ENCODE results near the gene RERE. TPM values are rescaled to one million over a fixed set of nuclear protein-coding genes. Genes with fewer than 3 reads are reported as not detected.

Gene RERE
- total RNA-seq, 1 donor from 2014 or later = 252 TPM

DNA sequence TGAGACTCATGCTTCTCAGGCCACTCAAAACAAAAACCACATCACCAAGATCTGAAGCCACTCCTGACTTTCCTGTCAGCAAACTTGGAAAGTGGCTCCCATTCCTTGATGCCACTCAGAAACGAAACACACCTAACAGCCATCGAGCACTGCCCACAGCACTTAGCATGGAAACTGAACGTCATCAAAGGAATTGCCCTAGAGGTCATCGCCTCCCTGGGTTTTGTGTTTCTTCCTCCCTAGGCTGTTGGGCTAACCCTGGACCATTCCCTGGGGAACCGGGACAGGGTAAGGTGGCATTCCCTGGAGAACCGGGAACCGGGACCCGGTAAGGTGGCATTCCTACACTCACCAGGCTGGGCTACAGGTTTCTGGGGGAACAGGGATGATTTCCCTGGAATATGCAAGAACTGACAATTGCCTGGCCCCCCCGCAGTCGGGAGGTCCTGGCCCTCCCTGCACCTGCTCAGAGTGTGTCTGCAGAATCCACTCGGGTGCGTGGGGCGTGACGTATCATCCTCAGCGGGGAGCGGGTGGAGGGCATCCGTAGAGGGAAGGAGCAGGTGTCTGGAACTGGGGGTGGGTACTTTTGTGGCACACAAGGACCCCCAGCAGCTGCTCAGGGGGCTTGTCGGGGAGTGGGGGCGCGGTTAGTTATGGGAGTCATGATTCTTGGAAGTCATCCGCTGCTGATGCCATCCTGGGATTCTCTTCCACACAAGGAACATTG lies 469.2 kb downstream of the RERE start:
- Mint-ChIP-seq H3K4me1 (ENCODE audit: low read depth, unreplicated experiment) (peaks cover 21% of the 10 kb centered on the region), H3K9me3 (ENCODE audit: unreplicated experiment) (peaks cover 28% of the 10 kb centered on the region), H3K4me3 (ENCODE audit: unreplicated experiment) (no peak overlapping the region), H3K27ac (ENCODE audit: unreplicated experiment) (peak overlapping the region; percentile 34), H3K36me3 (ENCODE audit: unreplicated experiment) (peaks cover 7% of the 10 kb centered on the region), H3K27me3 (ENCODE audit: unreplicated experiment) (peaks cover 34% of the 10 kb centered on the region)
- TF ChIP-seq, protein P1, sequence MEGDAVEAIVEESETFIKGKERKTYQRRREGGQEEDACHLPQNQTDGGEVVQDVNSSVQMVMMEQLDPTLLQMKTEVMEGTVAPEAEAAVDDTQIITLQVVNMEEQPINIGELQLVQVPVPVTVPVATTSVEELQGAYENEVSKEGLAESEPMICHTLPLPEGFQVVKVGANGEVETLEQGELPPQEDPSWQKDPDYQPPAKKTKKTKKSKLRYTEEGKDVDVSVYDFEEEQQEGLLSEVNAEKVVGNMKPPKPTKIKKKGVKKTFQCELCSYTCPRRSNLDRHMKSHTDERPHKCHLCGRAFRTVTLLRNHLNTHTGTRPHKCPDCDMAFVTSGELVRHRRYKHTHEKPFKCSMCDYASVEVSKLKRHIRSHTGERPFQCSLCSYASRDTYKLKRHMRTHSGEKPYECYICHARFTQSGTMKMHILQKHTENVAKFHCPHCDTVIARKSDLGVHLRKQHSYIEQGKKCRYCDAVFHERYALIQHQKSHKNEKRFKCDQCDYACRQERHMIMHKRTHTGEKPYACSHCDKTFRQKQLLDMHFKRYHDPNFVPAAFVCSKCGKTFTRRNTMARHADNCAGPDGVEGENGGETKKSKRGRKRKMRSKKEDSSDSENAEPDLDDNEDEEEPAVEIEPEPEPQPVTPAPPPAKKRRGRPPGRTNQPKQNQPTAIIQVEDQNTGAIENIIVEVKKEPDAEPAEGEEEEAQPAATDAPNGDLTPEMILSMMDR (IDR thresholded peaks at IDR 0.05; ENCODE audit: partially characterized antibody, unreplicated experiment) = no peak
- DNase-seq = no peak

DNA sequence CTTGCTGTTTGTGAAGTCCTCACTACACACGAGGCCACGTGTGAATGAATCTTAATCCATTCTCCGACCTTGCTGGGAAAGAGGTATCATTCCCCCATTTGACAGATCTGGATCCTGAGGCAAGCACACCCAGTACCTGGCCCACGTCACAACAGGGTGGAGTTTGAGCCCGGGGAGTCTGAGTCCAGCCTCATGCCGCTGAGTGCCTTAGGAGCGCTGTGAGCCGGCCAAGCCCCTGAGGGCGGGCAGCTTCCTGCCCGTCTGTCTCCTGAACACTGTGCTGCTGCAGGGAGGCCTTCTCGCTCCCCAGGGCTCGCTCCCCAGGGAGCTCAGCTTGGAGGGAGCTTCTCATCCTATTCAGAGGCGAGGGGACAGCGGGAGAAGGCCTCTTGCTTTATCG lies 469.8 kb downstream of the RERE start:
- DNase-seq = no peak
- no peak overlapping the region for H3K4me3 Mint-ChIP-seq (ENCODE audit: unreplicated experiment)

DNA sequence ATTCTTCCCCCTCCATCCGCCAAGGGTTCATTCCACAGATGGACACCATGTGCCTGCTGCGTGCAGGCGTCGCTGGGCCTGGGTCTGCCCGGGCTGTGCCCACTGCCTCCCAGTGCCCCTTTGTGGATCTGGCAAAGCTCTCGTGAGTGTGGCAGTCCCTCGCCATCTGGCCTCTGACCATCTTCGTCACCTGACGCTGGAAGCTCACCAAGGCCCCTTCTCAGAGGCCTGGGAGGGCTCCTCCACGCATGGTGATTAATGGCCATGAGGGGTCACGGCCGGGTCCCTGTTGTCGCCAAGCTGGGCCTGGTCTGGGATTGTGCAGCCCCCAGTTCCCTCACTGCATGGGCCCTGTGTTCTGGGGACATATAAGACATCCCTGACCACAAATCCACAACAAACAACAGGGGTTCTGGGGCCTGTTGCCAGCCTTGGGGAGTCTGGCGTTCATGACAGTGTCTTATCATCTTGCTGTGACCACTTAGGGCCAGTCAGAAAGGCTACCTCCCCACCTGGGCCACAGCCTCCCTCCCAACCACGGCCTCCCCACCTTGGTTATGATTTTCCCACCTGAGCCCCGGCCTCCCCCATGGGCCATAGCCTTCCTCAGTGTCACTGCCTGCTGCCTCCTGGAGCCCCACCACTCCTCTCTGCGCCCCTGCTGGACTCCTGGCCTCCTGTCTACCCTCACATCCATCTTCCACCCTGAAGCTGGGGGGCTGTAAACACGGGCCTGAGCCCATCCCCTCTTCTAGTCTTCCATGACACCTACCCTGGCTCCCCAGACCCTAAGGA lies 471.6 kb downstream of the RERE start:
- Mint-ChIP-seq H3K4me3 (ENCODE audit: unreplicated experiment) (no peak overlapping the region), H3K4me1 (ENCODE audit: low read depth, unreplicated experiment) (peaks cover 17% of the 10 kb centered on the region), H3K27me3 (ENCODE audit: unreplicated experiment) (peaks cover 21% of the 10 kb centered on the region), H3K9me3 (ENCODE audit: unreplicated experiment) (peaks cover 25% of the 10 kb centered on the region), H3K36me3 (ENCODE audit: unreplicated experiment) (peaks cover 7% of the 10 kb centered on the region), H3K27ac (ENCODE audit: unreplicated experiment) (peak overlapping the region; percentile 28)
- TF ChIP-seq, protein P1 (IDR thresholded peaks at IDR 0.05; ENCODE audit: partially characterized antibody, unreplicated experiment) = no peak
- DNase-seq = no peak

More for the DNA sequence above, 469.8 kb downstream of the RERE start:
- peaks cover 22% of the 10 kb centered on the region for H3K4me1 Mint-ChIP-seq (ENCODE audit: low read depth, unreplicated experiment)
- no peak overlapping the region for H3K27ac Mint-ChIP-seq (ENCODE audit: unreplicated experiment)
- TF ChIP-seq, protein P1 (IDR thresholded peaks at IDR 0.05; ENCODE audit: partially characterized antibody, unreplicated experiment) = no peak
- H3K27me3 Mint-ChIP-seq (ENCODE audit: unreplicated experiment) = peaks cover 29% of the 10 kb centered on the region
- H3K9me3 Mint-ChIP-seq (ENCODE audit: unreplicated experiment) = peaks cover 29% of the 10 kb centered on the region
- H3K36me3 Mint-ChIP-seq (ENCODE audit: unreplicated experiment) = peaks cover 7% of the 10 kb centered on the region

DNA sequence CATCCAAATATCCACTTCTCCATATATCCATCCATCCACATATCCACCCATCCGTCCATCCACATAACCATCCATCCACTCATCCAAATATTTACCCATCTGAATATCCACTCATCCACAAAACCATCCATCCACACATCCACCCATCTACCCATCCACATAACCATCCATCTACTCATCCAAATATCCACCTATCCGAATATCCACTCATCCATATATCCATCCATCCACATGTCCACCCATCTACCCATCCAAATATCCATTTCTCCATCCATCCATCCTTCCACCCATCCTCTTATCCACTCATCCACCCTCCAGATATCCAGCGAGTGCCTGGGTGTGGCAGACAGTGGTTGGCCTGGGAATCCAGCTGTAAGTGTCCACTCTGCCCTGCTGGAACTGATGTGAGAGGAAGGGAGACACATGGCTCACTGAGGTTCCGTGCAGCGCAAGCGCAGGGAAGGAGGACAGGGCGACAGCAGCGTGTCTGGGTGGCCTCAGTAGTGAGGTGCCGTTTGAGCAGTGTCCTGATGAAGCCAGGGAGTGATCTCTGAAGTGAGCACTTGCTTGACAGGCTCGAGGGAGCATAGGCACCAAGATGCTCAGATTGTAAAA lies 472.4 kb downstream of the RERE start:
- Mint-ChIP-seq H3K9me3 (ENCODE audit: unreplicated experiment) (peaks cover 25% of the 10 kb centered on the region), H3K4me1 (ENCODE audit: low read depth, unreplicated experiment) (peaks cover 17% of the 10 kb centered on the region), H3K27me3 (ENCODE audit: unreplicated experiment) (peaks cover 19% of the 10 kb centered on the region), H3K4me3 (ENCODE audit: unreplicated experiment) (peak overlapping the region; percentile 5), H3K36me3 (ENCODE audit: unreplicated experiment) (peaks cover 11% of the 10 kb centered on the region), H3K27ac (ENCODE audit: unreplicated experiment) (peak overlapping the region; percentile 6)
- no peak for DNase-seq
- TF ChIP-seq, protein P1 (IDR thresholded peaks at IDR 0.05; ENCODE audit: partially characterized antibody, unreplicated experiment) = no peak

All from glutamatergic neuron (in vitro differentiated cells).